VCaP (cell line): Measurements from ENCODE around the gene GLRA1.
"Not testable (repeated sequence)": the region's sequence is repeated elsewhere in the genome, so short reads cannot be mapped to it uniquely, and the experiment has no call there.

Experiments
- H3K27ac ChIP-seq: fragments of 450-650 bp; 2 replicates; pipeline ENCODE4 v1.5.1; 2017
- TF ChIP-seq, protein P1 (sequence below): fragments of 450-650 bp; conservative IDR thresholded peaks from 2 replicates; pipeline ENCODE4 v1.5.1; 2017; ENCODE audit warnings: mild to moderate bottlenecking, moderate library complexity

GLRA1 gene

DNA sequence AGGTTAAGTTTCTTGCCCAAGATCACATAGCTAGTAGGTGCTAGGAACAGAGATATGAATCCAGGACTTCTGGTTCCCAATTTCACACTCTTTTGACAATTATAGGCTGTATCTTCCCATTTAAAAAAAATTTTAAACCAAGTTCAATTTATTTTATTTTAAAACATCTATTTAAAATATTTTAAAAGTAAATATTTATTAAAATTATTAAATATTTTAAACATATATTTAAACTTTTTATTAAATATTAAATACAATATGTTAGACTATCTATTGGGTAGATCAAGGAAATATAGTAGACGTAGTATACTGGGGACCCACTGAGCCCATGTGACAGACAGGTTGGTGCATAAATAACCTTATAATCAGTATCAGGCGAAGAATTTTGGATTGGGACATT lies 54.8 kb downstream of the GLRA1 start:
- H3K27ac ChIP-seq, result no peak overlapping the region
- TF ChIP-seq, protein P1, sequence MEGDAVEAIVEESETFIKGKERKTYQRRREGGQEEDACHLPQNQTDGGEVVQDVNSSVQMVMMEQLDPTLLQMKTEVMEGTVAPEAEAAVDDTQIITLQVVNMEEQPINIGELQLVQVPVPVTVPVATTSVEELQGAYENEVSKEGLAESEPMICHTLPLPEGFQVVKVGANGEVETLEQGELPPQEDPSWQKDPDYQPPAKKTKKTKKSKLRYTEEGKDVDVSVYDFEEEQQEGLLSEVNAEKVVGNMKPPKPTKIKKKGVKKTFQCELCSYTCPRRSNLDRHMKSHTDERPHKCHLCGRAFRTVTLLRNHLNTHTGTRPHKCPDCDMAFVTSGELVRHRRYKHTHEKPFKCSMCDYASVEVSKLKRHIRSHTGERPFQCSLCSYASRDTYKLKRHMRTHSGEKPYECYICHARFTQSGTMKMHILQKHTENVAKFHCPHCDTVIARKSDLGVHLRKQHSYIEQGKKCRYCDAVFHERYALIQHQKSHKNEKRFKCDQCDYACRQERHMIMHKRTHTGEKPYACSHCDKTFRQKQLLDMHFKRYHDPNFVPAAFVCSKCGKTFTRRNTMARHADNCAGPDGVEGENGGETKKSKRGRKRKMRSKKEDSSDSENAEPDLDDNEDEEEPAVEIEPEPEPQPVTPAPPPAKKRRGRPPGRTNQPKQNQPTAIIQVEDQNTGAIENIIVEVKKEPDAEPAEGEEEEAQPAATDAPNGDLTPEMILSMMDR, result no peak

DNA sequence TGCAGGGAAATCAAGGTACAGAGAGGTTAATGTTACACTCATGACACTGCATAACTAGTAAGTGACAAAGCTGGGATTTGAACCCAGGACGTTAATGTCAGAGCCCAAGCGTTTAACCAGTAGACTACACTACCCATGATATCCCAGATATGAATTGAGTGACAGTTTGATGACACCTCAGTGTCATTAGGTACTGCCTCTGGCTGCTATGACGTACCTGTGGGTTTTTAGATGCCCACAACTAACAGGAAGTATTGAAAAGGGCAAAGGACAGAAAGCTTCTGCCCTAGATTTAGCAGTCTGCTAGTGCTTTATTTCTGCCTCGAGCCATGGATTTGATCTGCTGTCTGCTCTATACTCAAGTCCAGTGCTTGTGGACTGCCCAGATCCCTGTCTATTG lies 56.2 kb downstream of the GLRA1 start:
- TF ChIP-seq, protein P1, result no peak
- no peak overlapping the region for H3K27ac ChIP-seq

DNA sequence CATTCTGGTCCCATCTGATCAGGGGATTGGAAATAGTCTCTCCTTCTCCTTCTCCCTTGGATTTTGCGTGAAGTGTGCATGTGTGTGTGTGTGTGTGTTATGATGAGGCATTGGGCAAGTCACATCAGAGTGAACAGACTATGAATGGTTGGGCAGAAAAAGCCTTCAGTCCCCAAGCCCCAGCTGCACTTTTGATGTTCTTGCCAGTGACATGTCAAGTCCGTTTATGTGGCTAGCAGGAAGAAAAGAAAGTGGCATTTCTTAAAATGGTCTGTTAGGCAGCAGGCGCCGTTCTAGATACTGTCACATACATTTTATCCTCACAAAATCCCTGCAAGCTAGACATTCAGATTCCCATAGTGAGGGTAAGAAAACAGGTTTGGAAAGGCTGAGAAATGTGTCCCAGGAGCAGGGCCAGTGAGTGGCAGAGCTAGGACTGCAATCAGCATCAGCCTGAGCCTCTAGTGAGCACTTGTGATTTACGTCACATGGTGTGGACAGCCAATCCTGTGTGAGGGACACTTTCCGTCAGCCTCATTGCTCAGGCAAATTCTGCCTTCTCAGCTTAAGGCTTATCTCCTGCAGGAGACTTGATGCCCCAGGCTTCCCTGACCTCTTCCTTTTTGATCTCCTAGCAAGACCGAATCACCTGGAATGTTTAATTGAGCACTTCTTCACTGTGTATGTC lies 60.4 kb downstream of the GLRA1 start:
- H3K27ac ChIP-seq, result no peak overlapping the region; the same call in 1 of the 2 replicates
- TF ChIP-seq, protein P1, result no peak

DNA sequence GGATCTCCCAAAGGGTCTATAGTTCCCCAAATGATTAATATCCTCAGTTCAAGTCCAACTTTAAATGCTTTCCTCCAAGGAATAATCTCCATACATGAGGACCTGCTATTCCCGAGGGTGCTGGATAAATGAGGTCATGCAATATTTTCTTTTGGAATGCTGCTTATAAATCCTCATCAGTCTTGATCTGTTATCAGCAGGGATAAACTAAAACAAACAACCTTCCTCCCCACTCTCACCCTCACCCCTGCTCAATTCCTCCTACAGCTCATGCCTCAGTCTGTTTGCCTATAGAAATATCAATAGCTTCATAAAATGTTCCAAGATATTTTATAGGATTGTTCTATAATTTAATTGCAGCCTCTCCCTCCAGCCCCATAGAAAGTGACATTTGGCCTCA lies 61.1 kb downstream of the GLRA1 start:
- no peak overlapping the region for H3K27ac ChIP-seq
- TF ChIP-seq, protein P1, result no peak

DNA sequence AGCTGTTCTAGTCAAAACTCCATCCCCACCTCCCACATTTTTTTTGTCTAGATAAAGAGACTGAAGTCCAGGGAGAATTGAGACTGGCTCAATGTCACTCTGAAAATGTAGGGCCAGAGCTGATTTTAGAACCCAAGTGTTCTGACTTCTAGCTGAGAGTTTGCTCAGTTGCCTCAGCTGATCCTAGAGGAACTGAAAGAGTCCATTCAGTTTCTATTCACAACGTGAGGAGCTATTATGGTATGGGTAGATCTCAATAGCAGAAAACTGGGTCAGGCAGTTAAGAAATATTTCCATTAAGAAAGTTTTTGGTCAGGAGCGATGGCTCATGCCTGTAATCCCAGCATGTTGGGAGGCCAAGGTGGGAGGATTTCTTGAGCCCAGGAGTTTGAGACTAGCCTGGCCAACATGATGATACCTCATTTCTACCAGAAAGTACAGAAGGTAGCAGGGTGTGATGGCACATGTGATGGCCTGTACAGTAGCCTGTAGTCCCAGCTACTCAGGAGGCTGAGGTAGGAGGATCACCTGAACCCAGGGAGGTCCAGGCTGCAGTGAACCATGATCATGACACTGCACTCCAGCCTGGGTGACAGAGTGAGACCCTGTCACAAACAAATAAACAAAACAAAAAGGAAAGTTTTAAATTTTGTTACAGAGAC lies 61.7 kb downstream of the GLRA1 start:
- TF ChIP-seq, protein P1, result no peak
- no peak overlapping the region for H3K27ac ChIP-seq

DNA sequence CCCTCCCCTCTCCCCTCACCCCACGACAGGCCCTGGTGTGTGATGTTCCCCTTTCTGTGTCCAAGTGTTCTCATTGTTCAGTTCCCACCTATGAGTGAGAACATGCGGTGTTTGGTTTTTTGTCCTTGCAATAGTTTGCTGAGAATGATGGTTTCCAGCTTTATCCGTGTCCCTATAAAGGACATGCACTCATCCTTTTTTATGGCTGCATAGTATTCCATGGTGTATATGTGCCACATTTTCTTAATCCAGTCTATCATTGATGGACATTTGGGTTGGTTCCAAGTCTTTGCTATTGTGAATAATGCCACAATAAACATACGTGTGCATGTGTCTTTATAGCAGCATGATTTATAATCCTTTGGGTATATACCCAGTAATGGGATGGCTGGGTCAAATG lies 63.8 kb downstream of the GLRA1 start:
- H3K27ac ChIP-seq, result not testable (repeated sequence)

DNA sequence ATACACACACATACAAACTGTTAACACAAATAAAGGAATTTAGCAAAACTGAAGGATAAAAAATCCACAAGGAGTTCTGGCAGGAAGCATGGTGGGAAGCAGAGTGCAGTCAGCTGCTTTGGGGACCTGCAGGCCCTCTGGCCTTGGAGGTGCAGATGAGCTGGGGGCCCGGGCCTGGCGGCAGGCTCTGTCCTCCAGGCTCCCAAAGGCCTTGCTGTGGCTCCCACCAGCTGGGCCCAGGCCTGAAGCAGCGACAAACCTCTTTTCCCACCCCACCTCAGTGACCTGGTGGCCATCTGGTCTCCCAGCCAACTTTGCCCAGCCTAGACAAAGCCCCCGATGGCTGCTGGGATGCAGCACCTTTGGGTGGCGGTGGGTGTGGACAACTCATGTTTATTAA lies 67.8 kb downstream of the GLRA1 start:
- no peak overlapping the region for H3K27ac ChIP-seq
- TF ChIP-seq, protein P1, result no peak

DNA sequence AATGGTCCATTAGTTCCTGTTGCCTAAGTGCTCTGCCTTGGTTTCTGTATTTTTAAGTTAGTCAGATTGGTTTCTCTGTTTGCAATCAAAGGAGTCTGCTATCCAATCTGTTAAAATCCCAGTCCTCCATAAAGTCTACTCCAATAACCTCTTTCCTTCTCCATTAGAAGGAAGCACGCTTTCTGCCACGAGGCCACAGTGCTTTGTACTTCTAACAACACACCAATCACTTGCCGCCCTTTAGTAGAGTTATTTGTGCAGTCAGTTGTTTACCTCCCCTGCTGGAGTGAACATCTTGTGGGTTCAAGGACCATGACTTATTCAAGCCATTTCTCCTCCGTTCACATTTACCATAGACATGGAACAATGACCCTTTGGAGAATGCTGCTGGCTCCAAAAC lies 69.0 kb downstream of the GLRA1 start:
- TF ChIP-seq, protein P1, result no peak
- H3K27ac ChIP-seq, result no peak overlapping the region
